Adrenal gland (tissue), 12 donors: Measurements from ENCODE around the gene ANKRD17. TPM values are rescaled to one million over a fixed set of nuclear protein-coding genes. Genes with fewer than 3 reads are reported as not detected.

Experiments used
- DNase-seq, 7 donors: peaks; one replicate each; pipeline ENCODE4 v3.0.0-alpha.2; 2019 to 2020
- H3K27ac ChIP-seq, 5 donors: fragments of 200-600 bp; sonication (generic) in 4 of 5; 1 replicate in 3 of 5; 2 replicates in 2 of 5; pipeline versions ENCODE4 v1.5.1 to v1.8.0; 2016 to 2020; ENCODE audit warnings: mild to moderate bottlenecking in 1 of 5
- H3K27me3 ChIP-seq: fragments of 200-600 bp; 2 replicates; pipeline ENCODE4 v1.8.0; 2021
- H3K36me3 ChIP-seq, 2 donors: fragments of 200-600 bp; replicated peaks in 1 of 2; 1 replicate in 1 of 2; 2 replicates in 1 of 2; pipeline versions ENCODE4 v1.5.1 to v1.8.0; 2018 to 2022
- H3K4me1 ChIP-seq, 2 donors: fragments of 200-600 bp; replicated peaks in 1 of 2; 1 replicate in 1 of 2; 2 replicates in 1 of 2; pipeline versions ENCODE4 v1.5.1 to v1.8.0; 2018 to 2021
- H3K4me3 ChIP-seq, 4 donors: fragments of 200-600 bp; sonication (generic) in 3 of 4; one replicate each; pipeline ENCODE4 v1.5.1; 2016 to 2018
- H3K9me3 ChIP-seq, 3 donors: fragments of 200-600 bp; sonication (generic) in 1 of 3; replicated peaks in 1 of 3; 1 replicate in 2 of 3; 2 replicates in 1 of 3; pipeline versions ENCODE4 v1.5.1 to v1.8.0; 2016 to 2021
- POLR2A ChIP-seq, 2 donors: fragments of 450-650 bp; IDR thresholded peaks; one replicate each; pipeline ENCODE4 v1.6.1; 2017; ENCODE audit warnings: antibody characterized with exemption in 2 of 2, mild to moderate bottlenecking in 2 of 2, moderate library complexity in 1 of 2
- WGBS, 4 donors: extraction: QIAGEN DNeasy Blood & Tissue Kit in 2 of 4; methylation state at CpG; one replicate each; pipeline versions ENCODE4 v1.1.5 to v1.1.7; 2013 to 2017; 5-methylcytosine and 5-hydroxymethylcytosine counted together
- intact Hi-C, 2 donors: fragments of 100-400 bp; cut with DNase I; formaldehyde crosslinking; loops; one replicate each; pipeline versions ENCODE4 v1.14.1 to v1.15.0; 2022 to 2023
- polyA plus RNA-seq, 3 donors: library from polyadenylated mRNA; stranded (reverse); fragments of 200-250 nt in 2 of 3; fragments of 350-450 nt in 1 of 3; fragmentation: Illumina TruSeq in 1 of 3; extraction: RNeasy Lipid Tissue Mini Kit (QIAGEN cat#74804) in 1 of 3; gene quantifications; one replicate each; pipeline ENCODE4 v1.2.3, GENCODE V29; 2013 to 2014
- total RNA-seq, 9 donors: library from RNA; depleted of rRNA in 4 of 9; stranded (reverse); fragments of >200 nt in 4 of 9; fragments of 120-200 nt in 1 of 9; fragmentation: NEBNext Ultra II Directional in 1 of 9; extraction: Animal tissue kit (Norgen Biotek cat#: 25700) in 1 of 9; gene quantifications; one replicate each; pipeline versions ENCODE4 v1.1.0 to v1.2.4, GENCODE V29; 2013 to 2023
- TF ChIP-seq, protein P1 (sequence below), 6 experiments: fragments of 450-650 bp in 4 of 6; fragments of 200-600 bp in 2 of 6; sonication (generic) in 1 of 6; IDR thresholded peaks; 1 replicate in 5 of 6; 2 replicates in 1 of 6; pipeline versions ENCODE4 v1.5.1 to v1.8.0; 2016 to 2021; ENCODE audit warnings: antibody characterized with exemption in 6 of 6, mild to moderate bottlenecking in 2 of 6, moderate library complexity in 1 of 6
- donor health status: healthy with polysubstance abuse.
- donor health status: Bipolar disorder and iron deficiency.
- donor health status: DM: yes; HTN: yes; CAD: no.
- donor health status: DM: no; HTN: no; CAD: no.
- donor health status: DM: no; HTN: no; CAD: no.
- donor health status: DM: yes; HTN: yes; CAD: no.

The ANKRD17 gene
- total and polyA plus RNA-seq, 12 donors = 13.3 to 66.3 (median 51.3) TPM

GRCh38 chr4:73069338-73070073, 189.1 kb downstream of the ANKRD17 start, which contains the start of gene COX18:
Gene COX18, minus strand, starts transcription at chr4:73069716. Its CDS starts 67 bp downstream, at chr4:73069649.
- no peaks in the 10 kb centered on the region for H3K9me3 ChIP-seq
- H3K4me3 ChIP-seq = peak within 1 kb of the TSS; percentile 62 to 92 (median 84)
- peak; percentile 87 to 98 for TF ChIP-seq POLR2A (IDR thresholded peaks at IDR 0.05)
- TF ChIP-seq, protein P1, sequence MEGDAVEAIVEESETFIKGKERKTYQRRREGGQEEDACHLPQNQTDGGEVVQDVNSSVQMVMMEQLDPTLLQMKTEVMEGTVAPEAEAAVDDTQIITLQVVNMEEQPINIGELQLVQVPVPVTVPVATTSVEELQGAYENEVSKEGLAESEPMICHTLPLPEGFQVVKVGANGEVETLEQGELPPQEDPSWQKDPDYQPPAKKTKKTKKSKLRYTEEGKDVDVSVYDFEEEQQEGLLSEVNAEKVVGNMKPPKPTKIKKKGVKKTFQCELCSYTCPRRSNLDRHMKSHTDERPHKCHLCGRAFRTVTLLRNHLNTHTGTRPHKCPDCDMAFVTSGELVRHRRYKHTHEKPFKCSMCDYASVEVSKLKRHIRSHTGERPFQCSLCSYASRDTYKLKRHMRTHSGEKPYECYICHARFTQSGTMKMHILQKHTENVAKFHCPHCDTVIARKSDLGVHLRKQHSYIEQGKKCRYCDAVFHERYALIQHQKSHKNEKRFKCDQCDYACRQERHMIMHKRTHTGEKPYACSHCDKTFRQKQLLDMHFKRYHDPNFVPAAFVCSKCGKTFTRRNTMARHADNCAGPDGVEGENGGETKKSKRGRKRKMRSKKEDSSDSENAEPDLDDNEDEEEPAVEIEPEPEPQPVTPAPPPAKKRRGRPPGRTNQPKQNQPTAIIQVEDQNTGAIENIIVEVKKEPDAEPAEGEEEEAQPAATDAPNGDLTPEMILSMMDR (IDR thresholded peaks at IDR 0.05) = peak in 2 of 6 experiments; percentile 27
- H3K36me3 ChIP-seq = no peaks in the 10 kb centered on the region
- peaks cover 7 to 15% of the 10 kb centered on the region in 2 donors for H3K4me1 ChIP-seq
- H3K27ac ChIP-seq = peak within 1 kb of the TSS; percentile 95 to 100 (median 97)
- DNase-seq = peak; percentile 97 to 99 (median 98)
- 0% methylated on average over 17 to 62 of the region's 62 CpGs for WGBS, 4 donors
- intact Hi-C loops = loop anchor here (10.0 kb wide), 2 partner anchors 185 to 195 kb away; partner anchors contain the start of gene ANKRD17 (in 1 of the 2)
- no peaks in the 10 kb centered on the region for H3K27me3 ChIP-seq

- Histone ChIP-seq H3K4me3 (peak overlapping the region; percentile 62 to 92 (median 84)), H3K4me1 (peaks cover 7 to 15% of the 10 kb centered on the region in 2 donors), H3K27ac (peak overlapping the region; percentile 95 to 100 (median 97)), H3K9me3 (no peaks in the 10 kb centered on the region), H3K36me3 (no peaks in the 10 kb centered on the region), H3K27me3 (no peaks in the 10 kb centered on the region)
- intact Hi-C loops = loop anchor here (10.0 kb wide), 2 partner anchors 186 to 196 kb away; partner anchors contain the start of gene ANKRD17 (in 1 of the 2)
- WGBS, 4 donors = 0 to 1% (median 1%) methylated on average over 17 to 27 of the region's 27 CpGs
- TF ChIP-seq, protein P1 (IDR thresholded peaks at IDR 0.05) = no peak
- peak in 1 of 2 donors; percentile 47 for TF ChIP-seq POLR2A (IDR thresholded peaks at IDR 0.05)
- peak in 2 of 7 donors; percentile 13 to 16 for DNase-seq
These were observed 189.9 kb downstream of the ANKRD17 start for GRCh38 chr4:73068491-73069337.

DNA sequence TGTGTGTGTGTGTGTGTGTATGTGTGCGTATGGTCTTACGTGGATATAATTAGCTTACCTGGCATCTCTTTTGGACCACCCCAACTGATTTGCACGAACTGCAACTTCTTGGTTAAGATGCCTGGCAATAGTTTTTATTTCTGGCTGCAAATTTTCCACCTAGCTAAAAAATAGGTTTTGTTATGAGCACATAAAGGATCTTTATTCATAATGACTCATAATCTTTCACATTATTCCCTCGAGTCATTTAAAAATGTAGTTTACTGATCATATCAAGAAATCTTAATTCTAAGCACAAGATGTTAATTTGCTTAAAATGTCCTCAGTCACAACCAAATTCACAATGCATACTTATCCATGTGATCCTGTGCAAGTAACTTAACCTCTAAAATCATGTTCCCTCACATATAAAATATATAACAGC, 190.6 kb downstream of the ANKRD17 start:
- Histone ChIP-seq H3K4me3 (peak overlapping the region in 3 of 4 donors; percentile 62 to 91 (median 76)), H3K27ac (peak overlapping the region; percentile 95 to 100 (median 97)), H3K27me3 (no peaks in the 10 kb centered on the region), H3K36me3 (no peaks in the 10 kb centered on the region), H3K4me1 (peaks cover 7 to 15% of the 10 kb centered on the region in 2 donors), H3K9me3 (no peaks in the 10 kb centered on the region)
- no peak for TF ChIP-seq POLR2A (IDR thresholded peaks at IDR 0.05)
- TF ChIP-seq, protein P1 (IDR thresholded peaks at IDR 0.05) = no peak
- no peak for DNase-seq
- WGBS, 4 donors = 36 to 47% (median 40%) methylated on average over 4 of the region's 4 CpGs
- intact Hi-C loops = loop anchor here (10.0 kb wide), 2 partner anchors 187 to 197 kb away; partner anchors contain the start of gene ANKRD17 (in 1 of the 2)
